CD4-positive, alpha-beta T cell treated with Interleukin-2 at 100 ng/mL for 4 hours (primary cell): Measurements from ENCODE around the gene MLEC.

Experiments used
- DNase-seq: peaks from one replicate; pipeline ENCODE4 v3.0.0-alpha.2; 2020; ENCODE audit warnings: low spot score

MLEC gene

DNA sequence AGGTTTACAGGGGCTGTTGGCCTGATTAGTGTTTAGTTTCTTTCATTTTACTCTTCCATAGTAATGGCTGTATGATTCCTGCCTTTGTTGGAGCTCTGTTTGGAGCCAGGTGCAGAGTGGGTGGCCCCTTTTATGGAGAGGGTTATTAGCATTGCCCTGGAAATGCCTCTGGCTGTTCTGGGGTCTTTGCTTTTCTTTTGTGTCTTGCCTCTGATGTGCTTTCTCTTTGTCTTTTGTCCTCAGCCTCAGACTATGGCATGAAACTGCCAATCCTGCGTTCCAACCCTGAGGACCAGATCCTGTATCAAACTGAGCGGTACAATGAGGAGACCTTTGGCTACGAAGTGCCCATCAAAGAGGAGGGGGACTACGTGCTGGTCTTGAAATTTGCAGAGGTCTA lies 6.9 kb downstream of the MLEC start:
- DNase-seq = no peak

- no peak for DNase-seq
Observed at GRCh38 chr12:120696626-120697025, 9.7 kb downstream of the MLEC start.

DNA sequence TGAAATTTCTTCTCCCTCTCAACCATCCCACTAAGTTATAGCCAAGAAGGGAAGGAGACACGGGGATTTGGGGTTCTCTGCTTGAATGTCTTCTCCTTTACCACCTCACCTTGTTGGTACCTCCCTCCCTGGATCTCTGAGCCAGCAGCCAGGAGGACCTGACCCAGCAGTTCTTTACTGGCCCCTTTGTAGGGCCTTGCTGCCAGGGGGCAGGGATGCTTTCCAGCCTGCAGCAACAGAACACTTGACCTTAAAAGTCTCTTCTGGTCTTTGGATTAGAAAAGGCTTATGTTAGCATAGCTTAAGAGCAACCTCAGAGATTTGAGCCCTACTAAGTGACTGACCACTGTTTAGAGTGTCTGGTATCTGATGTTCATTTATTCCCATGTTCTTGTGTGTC lies 10.4 kb downstream of the MLEC start:
- no peak for DNase-seq

DNA sequence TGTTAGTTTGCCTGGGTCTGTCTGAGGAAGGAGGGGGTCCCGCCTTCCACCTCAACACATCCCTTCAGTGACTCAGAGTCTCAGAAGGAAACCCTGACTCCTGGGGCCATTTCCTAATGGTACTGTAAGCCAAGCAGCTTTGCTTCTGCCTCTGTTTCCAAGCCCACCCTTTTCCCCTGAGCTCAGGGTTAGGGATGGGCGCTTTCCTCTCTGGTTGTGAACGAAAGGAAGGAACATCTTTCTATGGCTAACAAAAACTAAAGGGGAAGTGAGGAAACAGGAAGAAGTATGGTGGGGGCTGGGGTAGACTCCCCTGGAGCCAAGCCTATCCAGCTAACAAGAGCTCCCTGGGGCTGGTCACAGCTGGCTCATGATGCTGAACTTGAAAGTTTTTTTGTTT lies 11.7 kb downstream of the MLEC start:
- no peak for DNase-seq

DNA sequence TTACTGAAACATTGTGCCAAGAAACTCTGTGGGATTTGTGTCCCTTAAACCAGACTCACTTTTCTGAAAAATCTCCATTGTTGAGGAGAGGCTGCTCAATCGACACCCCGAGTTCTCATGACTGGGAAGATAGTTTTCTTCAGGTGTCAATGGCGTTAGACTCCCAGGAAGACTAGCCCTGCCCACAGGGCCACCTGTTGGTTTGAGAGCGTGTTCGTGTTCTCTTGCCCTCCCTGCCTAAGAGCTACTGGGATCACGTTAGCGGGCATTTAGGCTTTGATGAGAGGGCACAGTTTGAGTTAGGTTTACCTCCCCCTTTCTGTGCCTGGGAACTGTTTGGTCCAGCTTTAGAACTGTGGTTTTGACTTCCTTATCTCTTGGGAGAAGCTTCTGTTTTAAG lies 12.6 kb downstream of the MLEC start:
- DNase-seq = no peak

GRCh38 chr12:120700886-120701285 lies 13.9 kb downstream of the MLEC start:
- no peak for DNase-seq

DNA sequence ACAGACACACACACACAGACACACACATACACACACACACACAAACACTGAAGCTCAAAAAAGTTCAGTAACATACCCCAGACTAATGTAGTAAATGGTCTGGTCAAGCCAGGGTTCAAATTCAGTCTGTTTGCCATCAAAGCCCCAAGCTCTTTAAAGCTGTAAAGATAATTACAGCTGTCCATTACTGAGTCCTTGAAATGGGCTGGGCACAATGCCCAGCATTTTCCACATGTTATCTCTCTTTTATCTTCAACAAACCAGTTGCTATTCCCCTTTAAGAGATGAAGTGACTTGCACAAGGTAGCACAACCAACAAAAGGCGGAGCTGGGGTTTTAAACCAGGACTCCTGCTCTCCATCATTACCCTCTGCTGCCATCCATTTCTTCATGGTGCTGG lies 15.7 kb downstream of the MLEC start:
- no peak for DNase-seq

DNA sequence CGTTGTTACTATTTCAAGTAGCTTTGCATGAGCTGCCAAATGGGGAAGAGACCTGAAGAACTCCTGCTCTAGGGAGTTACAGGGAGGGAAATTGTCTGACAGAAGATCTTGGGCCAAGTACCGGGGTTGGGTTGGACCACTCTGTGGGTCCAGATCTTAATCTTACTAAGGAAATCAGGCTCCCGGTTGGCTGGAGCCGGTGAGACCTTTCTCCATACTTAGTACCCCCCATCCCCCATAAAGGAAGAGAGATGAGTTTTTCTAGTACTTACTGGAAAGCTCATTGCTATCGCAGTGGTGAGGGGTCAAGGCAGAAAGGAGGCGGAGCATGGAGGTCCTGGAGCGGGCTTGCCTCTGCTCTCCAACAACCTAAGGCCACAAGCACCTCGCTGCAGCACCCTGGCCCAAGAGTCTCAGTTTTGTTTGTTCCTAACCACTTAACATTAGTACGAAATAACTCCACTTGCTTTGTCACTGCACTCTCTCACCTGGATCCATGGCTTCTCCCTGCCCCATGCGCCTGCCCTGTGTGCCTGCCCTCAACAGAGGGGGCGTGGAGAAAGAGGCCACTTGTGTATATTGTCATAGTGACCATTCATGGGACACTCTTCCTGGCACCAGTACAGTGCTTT lies 16.5 kb downstream of the MLEC start:
- no peak for DNase-seq

DNA sequence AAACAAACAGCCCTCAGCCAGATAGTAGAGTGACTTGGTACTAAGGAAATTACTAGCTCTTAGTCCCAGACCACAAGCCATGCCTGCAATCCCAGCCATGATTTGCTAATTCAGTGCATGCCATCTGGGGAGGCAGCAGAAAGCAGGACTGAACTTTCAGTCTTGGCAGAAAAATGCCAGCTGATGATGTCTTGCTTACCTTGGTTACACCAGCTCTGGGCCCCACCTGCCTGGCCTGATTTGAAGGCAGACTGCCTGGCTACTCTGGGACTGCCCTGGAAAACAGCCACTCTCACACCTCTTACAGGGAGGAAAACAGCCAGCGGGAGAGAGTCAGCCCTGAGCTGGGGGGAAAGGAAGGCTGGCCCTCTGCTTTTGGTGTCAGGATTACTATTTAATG lies 18.7 kb downstream of the MLEC start:
- no peak for DNase-seq

DNA sequence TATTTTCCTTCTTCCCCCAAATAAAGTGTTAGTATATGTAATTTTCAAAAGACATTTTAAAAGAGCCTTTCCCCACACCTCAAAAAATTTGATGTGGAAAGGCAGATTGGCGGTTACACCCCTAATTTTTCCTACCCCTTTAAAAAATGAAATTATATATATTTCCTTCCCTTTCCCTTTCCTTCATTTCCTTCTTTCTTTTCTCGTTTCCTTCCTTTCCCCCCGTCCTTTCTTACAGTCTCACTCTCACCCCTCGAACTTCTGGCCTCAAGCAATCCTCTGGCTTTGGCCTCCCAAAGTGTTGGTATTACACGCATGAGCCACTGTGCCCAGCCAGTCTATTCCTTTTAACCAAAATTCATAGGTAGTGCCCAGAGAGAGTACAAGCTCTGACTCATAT lies 19.1 kb downstream of the MLEC start:
- DNase-seq = no peak

- DNase-seq = no peak
Observed at GRCh38 chr12:120708651-120709050, 21.7 kb downstream of the MLEC start.

DNA sequence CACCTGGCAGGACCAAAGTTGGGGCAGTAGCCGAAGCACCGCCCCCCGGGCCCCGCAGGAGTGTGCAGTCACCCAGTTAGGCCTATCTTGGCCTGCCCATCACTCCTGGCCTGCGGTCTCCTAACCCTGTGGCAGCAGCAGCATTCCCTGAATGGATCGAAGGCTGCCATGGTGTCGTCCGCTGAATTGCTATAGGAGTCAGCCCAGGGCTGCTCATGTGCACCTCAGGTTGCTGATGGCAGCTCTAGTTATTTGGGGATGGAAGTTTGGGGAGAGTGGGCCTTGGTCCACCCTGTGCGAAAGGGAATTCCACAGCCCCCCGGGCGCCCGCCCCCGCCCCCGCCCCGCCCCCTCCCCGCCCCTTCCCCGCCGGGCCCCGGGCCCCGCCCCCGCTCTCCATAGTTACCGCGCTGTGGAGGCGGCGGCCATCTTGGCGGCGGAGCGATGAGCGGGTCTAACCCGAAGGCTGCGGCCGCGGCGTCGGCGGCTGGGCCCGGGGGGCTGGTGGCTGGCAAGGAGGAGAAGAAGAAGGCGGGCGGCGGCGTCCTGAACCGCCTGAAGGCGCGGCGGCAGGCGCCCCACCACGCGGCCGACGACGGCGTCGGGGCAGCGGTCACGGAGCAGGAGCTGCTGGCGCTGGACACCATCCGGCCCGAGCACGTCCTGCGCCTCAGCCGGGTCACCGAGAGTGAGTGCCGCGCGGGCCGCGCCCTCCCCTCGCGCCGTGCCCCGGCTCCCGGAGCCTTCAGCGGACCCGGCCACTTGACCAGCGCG lies 23.3 kb downstream of the MLEC start, which contains the start of gene UNC119B:
Gene UNC119B (plus strand): TSS at position 428 of the 774 bp plus-strand sequence. CDS start 17 bp downstream, at position 445.
- DNase-seq = peak; percentile 68

GRCh38 chr12:120710805-120711296 lies 23.9 kb downstream of the MLEC start:
- peak; percentile 17 for DNase-seq

DNA sequence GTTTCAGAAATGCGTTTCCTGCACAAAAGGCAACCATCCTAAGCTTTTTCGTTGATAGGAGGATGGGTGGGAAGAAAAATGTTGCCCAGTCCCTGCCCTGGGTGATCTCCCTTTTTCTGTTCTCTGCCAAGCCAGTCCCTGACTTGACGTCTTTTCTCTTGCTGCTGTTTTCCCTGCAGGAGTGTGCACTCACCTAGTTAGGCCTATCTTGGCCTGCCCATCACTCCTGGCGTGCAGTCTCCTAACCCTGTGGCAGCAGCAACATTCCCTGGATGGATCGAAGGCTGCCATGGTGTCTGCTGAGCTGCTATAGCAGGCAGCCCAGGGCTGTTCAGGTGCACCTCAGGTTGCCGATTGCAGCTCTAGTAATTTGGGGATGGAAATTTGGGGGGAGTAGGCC lies 24.5 kb downstream of the MLEC start:
- DNase-seq = no peak

DNA sequence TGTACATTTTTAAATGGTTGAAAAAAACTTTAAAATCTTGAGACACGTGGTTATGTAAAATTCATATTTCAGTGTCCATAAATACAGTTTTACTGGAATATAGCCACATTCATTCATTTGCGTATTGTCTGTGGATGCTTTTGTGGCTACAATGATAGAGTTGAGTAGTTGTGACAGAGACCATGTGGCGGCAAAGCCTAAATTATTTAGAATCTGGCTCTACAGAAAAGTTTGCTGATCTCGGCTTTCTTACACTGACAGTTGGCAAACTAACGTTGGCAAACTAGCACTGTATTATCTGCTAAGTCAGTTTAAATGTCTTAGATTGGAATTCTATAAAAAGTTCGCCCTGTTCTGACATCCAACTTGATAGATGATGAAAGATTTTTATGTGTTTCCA lies 25.7 kb downstream of the MLEC start:
- no peak for DNase-seq

DNA sequence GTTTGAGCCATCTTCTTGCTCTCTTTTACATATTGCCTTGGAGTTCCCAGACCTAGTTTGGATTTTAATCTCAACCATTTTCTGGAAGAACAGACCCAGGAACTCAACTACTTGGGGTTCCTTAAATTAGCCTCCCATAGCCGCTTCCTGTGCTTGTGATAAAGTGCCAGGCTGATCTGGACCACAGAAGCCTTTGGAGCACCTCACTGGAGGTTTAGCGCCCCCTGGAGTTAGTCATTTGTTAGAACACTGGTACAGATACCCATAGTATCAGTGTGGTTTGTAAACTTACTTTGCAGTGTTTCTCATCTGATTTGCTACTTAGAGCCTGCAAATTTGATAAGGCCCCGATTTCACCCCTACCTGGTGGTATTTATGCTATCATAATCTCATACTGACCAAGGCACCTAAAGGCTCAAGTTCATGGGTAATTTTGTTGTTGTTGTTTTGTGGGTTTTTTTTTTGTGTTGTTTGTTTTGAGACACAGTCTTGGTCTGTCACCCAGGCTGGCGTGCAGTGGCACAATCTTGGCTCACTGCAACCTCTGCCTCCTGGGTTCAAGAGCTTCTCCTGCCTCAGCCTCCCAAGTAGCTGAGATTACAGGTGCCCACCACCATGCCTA lies 27.0 kb downstream of the MLEC start:
- DNase-seq = peak; percentile 89

DNA sequence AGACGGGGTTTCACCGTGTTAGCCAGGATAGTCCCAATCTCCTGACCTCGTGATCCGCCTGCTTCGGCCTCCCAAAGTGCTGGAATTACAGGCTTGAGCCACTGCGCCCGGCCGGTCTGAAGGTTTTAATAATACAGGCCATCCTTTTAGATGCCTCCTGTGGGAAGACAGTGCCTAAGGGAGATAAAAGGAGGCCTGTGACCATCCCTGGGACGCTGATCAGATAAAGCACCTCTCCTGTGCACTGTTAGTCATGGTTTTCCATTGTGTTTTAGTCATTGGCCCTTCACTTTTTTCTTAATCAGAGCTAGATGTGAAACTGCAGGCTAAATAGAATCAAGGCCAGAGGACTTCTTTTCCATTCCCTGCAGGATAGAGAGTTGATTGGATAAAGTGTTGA lies 31.1 kb downstream of the MLEC start:
- no peak for DNase-seq

- DNase-seq = no peak
Observed at GRCh38 chr12:120719072-120719471, 32.1 kb downstream of the MLEC start.

DNA sequence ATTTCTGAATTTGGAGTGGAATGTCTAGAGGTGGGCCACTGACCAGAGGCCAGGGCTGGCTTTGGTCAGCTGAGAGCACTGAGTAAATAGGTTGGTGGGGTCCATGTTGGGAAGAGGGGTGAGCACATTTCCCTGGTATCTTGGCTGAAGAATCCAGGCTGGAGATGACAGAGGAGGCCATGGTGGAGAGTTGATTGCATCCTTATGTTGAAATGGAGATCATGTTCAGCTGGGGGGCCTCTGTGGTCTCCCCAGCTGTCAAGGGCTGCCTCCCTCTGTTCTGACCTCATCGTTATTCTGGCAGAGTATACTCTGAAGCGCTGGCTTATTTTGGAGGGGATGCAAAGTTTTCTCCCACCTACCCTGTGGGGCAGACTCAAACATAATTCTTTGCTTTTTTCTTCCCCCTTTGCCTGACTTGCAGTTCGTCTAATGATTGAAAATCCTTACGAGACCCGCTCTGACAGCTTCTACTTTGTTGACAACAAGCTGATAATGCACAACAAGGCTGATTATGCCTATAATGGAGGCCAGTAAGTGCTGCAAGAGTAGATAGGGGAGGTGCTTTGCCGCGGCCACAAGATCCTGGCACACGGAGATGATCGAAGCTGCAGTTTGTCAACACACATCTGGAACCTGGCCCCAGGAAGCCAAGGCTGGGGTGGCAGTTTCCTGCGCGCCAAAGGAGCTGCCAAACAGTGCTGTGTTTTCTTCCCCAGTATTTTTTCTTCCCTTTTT lies 32.7 kb downstream of the MLEC start:
- no peak for DNase-seq

GRCh38 chr12:120720234-120720986 lies 33.5 kb downstream of the MLEC start:
- DNase-seq = no peak

DNA sequence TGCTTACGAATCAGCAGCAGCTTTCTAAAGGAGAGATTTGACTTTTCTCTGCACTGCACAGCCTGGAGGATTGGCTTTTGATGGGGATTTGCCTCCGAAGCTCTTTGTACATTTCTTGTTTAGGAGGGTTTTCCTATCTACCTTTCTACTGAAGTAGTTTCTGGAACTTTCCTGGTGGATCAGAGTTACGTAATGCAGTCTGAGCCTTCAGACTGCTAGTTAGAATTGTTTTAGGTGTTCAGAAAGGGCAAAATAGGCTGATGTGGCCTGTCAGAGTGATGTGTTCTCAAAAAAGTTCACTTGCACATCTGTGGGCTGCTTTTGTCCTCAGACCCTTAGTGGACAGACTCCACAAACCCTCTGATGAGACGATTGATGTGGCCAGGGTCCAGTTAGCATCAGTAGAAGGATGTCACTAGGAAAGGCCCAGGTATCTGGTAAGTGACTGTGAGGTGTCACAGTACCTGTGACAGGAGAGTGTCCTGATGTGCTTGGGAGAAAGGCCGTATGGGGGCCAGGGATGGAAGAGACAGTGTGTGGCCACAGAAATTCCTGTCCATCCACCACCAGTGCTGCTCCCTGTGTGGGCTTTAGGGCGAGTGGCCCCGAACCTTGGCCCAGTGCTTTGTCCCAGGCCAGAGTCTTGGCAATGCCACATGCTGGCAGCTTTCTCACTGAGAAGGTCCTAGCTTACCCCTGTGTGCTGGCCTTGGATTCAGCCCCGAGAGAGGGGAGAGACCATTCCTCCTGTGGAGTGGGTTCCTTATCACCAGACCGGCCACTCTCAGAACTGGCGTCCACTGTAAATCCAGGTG lies 34.2 kb downstream of the MLEC start:
- DNase-seq = no peak
